Stimulated activated naive CD8-positive, alpha-beta T cell treated with anti-CD3 and anti-CD28 coated beads, Interleukin-15, Interleukin-2, amounts not matched to agents 100 ng/mL and 50 ng/mL, for 24 hours (primary cell): ENCODE data around the gene PALM.
"Not testable (repeated sequence)": the region's sequence is repeated elsewhere in the genome, so short reads cannot be mapped to it uniquely, and the experiment has no call there.

Experiments used
- H3K27ac Mint-ChIP-seq: one replicate; pipeline ENCODE4 v1.8.0; 2021; ENCODE audit warnings: mild to moderate bottlenecking, mixed read lengths
- H3K27me3 Mint-ChIP-seq: one replicate; pipeline ENCODE4 v1.8.0; 2021; ENCODE audit warnings: mixed read lengths
- H3K36me3 Mint-ChIP-seq: one replicate; pipeline ENCODE4 v1.8.0; 2021; ENCODE audit warnings: low read depth, mixed read lengths
- H3K4me1 Mint-ChIP-seq: one replicate; pipeline ENCODE4 v1.8.0; 2021; ENCODE audit warnings: low read depth, mixed read lengths
- H3K4me3 Mint-ChIP-seq: one replicate; pipeline ENCODE4 v1.8.0; 2021; ENCODE audit warnings: mild to moderate bottlenecking, mixed read lengths
- H3K9me3 Mint-ChIP-seq: one replicate; pipeline ENCODE4 v1.8.0; 2021; ENCODE audit warnings: mixed read lengths

Gene PALM

DNA sequence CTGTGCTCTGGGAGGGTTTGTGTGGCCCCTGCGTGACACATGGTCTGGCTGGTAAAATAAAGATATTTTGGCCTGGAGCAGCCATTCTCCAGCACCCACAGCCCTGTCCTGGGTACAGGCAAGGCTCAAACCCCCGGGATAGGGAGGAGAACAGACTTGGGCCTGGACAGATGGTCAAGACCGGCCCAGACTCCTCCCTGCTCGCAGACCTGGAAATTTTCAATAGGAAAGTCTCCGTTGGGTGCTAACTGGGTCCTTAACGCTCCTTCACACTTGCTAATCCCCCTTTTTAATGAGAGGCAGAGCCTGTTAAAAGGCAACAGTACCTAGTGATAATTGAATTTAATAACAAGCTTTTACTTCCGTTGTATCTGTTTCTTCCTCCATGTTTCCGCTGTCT is 2.5 kb downstream of the PALM start:
- H3K4me1 Mint-ChIP-seq: peaks cover 3% of the 10 kb centered on the region
- no peaks in the 10 kb centered on the region for H3K36me3 Mint-ChIP-seq
- H3K9me3 Mint-ChIP-seq: peaks cover 8% of the 10 kb centered on the region
- no peak overlapping the region for H3K27ac Mint-ChIP-seq
- no peak overlapping the region for H3K4me3 Mint-ChIP-seq
- peaks cover 31% of the 10 kb centered on the region for H3K27me3 Mint-ChIP-seq

DNA sequence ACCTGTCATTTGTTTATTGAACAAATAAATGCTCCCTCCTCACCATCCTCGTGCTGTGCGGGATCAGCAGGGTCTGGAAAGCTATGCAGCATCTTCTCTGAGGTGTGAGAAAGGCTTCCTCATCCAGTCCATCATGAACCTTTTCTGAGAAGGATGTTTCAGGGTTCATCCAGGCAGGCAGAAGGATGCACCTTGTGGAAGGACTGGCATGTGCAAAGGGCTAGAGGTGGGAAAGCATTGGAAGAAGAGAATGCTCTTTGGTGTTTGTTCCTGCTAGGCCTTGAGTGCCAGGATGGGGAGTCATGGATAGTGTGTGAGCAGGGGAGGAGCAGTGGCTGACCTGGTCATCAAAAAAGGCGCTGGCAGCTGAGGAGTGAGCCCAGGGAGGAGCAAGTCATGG is 6.6 kb downstream of the PALM start:
- no peak overlapping the region for H3K27ac Mint-ChIP-seq
- H3K9me3 Mint-ChIP-seq: peaks cover 8% of the 10 kb centered on the region
- H3K36me3 Mint-ChIP-seq: no peaks in the 10 kb centered on the region
- peaks cover 30% of the 10 kb centered on the region for H3K27me3 Mint-ChIP-seq
- H3K4me1 Mint-ChIP-seq: no peaks in the 10 kb centered on the region
- no peak overlapping the region for H3K4me3 Mint-ChIP-seq

DNA sequence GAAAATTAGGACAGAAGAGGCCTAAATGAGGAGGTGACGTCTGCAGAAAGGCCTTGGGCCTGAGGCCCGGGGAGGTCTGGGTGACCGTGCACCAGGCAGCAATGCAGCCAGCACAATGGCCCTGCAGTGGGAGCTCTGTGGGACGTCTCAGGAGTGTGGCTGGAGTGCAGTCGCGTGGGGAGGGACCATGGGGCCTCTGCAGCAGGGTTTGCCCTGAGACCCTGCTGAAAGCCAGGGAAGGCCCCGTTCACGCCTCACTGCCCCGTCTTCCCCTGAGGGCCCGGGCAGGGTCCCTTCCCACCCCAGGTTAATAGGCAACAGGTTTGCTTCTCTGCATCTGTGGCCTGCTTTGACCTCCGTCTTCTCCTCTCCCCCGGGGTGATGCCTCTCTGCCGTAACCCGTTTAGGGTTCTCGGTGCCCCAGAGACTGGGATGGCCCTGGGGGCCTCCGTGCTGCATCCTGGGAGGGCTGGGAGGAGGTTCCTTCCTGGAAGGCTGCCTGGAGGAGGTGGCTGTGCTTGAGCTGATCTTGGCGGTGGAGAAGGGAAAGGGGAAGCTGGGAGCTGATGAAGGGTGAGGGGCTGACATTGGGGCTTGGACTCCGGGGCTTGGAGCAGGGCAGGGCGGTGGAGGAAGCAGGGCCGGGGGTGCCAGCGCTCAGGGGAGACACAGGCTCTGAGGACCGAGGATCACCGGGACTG is 9.7 kb downstream of the PALM start:
- H3K9me3 Mint-ChIP-seq: peaks cover 8% of the 10 kb centered on the region
- no peak overlapping the region for H3K4me3 Mint-ChIP-seq
- H3K4me1 Mint-ChIP-seq: no peaks in the 10 kb centered on the region
- no peaks in the 10 kb centered on the region for H3K36me3 Mint-ChIP-seq
- H3K27me3 Mint-ChIP-seq: peaks cover 22% of the 10 kb centered on the region
- no peak overlapping the region for H3K27ac Mint-ChIP-seq

DNA sequence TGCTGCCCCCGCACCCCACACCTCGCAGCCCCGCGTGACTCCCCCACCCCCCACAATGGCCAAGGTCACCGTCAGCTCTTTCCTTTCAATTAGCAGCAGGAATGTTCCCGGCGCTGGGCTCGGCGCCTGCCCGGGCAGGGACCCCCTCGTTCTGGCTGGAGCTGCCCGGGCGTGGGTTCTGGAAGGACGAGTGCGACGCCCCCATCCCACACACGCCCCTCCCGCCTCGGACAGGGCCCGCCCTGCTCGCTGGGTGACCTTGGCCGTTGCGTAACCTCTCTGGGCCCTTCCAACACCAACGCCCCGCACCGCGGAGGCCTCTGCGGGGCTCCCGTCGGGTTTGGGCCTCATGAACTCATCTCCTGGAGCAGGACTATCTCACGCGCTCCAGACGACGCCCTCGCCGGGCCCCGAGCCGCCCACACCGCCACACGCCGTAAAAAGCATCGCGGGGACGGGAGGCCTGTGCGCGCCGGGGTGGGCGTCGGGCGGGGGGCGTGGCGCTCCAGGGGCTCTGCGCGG is 10.3 kb downstream of the PALM start:
- H3K36me3 Mint-ChIP-seq: no peaks in the 10 kb centered on the region
- no peak overlapping the region for H3K4me3 Mint-ChIP-seq
- H3K27ac Mint-ChIP-seq: no peak overlapping the region
- peaks cover 22% of the 10 kb centered on the region for H3K27me3 Mint-ChIP-seq
- no peaks in the 10 kb centered on the region for H3K4me1 Mint-ChIP-seq
- peaks cover 8% of the 10 kb centered on the region for H3K9me3 Mint-ChIP-seq

DNA sequence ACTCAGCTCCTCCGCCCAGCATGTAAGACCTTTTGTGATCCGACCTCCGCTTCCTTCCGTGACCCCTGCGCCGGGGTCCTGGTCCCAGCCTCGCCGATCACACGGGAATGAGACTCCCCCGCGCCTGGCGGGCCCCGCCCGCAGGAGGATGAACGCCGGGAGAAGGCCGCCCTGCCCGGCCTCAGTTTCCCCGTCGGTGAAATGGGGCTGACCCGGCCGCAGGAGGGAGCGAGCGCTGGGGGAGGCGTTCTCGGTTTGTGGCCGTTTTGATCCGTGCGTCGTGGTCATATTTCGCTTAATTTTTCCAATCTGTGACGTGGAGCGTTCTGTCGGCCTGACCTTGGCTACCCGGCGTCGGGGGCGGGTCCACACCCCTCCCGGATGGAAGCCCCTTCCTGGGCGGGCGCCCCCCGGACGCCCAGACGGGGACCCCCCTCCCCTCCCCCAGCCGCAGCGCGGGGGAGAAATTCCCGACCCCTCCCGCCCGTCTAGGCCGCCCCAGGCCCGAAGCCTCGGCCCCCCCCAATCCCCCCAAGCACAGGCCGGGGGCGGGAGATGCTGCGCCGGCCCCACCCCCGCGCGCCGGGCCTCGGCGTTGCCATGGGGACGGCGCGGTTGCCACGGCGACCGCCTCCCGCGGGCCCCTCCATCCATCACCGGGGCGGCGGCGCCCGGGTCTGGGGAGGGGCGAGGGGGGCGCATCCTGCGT is 11.1 kb downstream of the PALM start:
- no peaks in the 10 kb centered on the region for H3K36me3 Mint-ChIP-seq
- H3K27me3 Mint-ChIP-seq: peaks cover 22% of the 10 kb centered on the region
- H3K4me1 Mint-ChIP-seq: no peaks in the 10 kb centered on the region
- no peak overlapping the region for H3K27ac Mint-ChIP-seq
- H3K9me3 Mint-ChIP-seq: peaks cover 8% of the 10 kb centered on the region
- no peak overlapping the region for H3K4me3 Mint-ChIP-seq

DNA sequence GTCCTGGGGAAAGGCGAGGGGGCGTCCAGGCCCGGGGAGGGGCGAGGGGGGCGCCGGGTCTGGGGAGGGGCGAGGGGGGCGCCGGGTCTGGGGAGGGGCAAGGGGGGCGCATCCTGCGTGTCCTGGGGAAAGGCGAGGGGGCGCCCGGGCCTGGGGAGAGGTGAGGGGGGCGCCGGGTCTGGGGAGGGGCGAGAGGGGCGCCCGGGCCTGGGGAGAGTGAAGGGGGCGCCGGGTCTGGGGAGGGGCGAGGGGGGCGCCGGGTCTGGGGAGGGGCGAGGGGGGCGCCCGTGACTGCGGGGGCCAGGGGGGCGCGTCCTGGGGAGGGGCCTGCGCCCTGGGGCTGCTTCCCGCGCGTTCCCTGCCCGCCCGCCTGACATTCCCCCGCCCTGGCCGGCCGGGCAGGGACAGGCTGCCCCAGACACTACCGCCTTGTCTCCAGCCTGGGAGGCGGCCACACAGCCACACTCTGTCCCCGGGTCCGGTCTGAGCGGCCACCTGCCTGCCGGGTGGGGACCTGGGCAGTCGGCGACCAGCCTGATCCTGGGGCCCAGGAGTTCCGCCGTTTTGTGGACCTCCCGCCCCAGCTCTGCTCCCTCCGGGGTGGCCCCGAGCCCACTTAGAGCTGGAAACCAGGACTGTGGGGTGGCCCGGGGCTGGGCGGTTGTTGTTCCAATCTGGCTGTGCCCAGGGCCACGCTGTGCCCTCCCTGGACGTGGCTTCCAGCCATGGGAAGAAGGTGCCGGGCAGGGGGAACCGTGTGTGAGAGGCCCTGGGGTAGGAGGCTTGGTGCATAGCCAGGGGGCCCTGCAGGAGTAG is 11.8 kb downstream of the PALM start:
- H3K27me3 Mint-ChIP-seq: peaks cover 18% of the 10 kb centered on the region
- no peak overlapping the region for H3K27ac Mint-ChIP-seq
- H3K4me1 Mint-ChIP-seq: no peaks in the 10 kb centered on the region
- H3K9me3 Mint-ChIP-seq: peaks cover 4% of the 10 kb centered on the region
- no peak overlapping the region for H3K4me3 Mint-ChIP-seq
- H3K36me3 Mint-ChIP-seq: no peaks in the 10 kb centered on the region

DNA sequence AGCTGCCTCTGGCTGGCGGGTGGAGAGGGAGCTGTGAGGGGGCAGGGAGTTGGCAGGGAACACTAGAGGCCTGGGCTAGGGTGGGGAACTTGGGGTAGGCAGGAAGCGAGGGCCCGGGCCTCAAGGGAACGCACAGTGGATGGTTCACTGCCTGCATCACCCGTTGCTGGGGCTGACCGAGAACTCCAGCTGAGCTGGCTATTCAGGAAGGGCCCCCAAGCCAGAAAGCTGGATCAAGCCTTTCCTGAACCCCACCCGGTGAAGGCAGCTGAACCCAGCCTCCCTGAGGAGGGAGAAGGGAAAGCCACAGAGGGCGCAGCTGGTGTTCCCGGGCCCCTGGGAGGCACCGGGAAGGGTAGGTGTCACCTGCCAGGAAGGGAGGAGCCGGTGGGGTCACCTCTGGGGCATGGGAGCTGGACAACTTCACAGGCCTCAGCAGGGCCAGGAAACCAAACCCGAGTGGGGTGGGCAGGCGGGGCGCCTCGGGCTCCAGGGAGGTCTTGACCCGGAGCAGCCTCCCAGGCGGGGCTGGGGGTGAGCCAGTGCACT is 13.9 kb downstream of the PALM start:
- Mint-ChIP-seq H3K4me3 (no peak overlapping the region), H3K9me3 (no peaks in the 10 kb centered on the region), H3K4me1 (no peaks in the 10 kb centered on the region), H3K27me3 (peaks cover 12% of the 10 kb centered on the region), H3K27ac (no peak overlapping the region), H3K36me3 (no peaks in the 10 kb centered on the region)

DNA sequence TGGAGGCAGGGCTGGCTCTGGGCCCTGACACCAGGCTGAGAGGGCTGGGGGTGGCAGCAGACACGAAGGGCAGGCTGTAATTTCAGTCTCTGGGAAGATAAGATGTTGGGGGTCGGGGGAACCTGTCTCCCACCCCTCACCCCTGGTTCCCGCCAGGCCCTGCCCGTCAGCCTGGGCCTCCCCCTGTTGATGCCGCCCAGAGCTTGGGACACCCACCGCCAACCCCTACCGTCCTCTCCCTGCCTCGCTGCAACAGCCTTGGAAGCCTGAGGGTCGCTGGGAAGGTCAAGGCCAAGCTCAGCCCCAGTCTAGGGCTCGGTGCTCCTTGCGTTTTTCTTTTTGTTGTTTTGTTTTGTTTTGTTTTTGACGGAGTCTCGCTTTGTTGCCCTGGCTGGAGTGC is 14.5 kb downstream of the PALM start:
- Mint-ChIP-seq H3K4me1 (no peaks in the 10 kb centered on the region), H3K36me3 (no peaks in the 10 kb centered on the region), H3K9me3 (no peaks in the 10 kb centered on the region), H3K4me3 (no peak overlapping the region), H3K27me3 (peaks cover 7% of the 10 kb centered on the region), H3K27ac (no peak overlapping the region)

DNA sequence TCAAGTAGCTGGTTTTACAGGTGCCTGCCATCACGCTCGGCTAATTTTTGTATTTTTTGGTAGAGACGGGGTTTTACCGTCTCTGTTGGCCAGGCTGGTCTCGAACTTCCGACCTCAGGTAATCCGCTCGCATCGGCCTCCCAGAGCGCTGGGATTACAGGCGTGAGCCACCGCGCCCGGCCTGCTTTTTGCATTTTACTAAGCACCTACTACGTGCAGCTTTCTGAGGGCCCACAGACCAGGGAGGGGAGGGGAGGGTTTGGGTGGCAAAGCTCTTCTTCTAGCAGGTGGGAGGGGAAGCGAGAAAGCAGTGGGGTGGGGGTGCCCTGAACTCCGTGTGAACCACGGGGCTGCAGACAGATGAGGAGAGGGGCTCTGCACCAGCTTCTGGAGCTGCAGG is 15.0 kb downstream of the PALM start:
- Mint-ChIP-seq H3K27me3 (peaks cover 3% of the 10 kb centered on the region), H3K4me3 (no peak overlapping the region), H3K9me3 (no peaks in the 10 kb centered on the region), H3K4me1 (no peaks in the 10 kb centered on the region), H3K36me3 (no peaks in the 10 kb centered on the region), H3K27ac (no peak overlapping the region)

DNA sequence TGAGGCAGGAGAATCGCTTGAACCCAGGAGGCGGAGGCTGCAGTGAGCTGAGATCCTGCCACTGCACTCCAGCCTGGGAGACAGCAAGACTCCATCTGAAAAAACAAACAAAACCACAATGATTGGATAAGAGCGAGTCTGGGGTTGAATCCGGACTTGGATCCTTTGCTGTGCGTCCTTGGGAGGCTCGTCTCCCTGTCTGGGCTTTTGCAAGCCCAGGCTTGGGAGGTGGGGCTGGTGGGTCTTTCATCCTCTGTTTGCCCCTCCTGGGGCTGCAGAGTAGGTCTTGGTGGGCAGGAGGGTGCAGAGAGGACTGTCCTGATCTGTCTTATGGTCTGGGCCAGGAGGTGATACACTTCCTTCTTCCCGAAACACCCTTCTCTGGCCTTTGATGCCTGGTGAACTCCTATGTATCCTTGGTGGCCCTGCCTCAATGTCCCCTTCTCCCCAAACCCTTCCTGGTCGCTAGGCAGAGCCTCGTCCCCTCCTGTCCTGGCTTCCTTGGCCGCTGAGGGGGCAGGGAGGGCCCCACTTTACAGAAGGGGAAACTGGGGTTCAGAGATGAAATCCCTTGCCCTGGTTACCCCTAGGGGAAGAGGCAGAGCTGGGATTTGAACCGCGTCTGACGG is 16.8 kb downstream of the PALM start:
- Mint-ChIP-seq H3K36me3 (no peaks in the 10 kb centered on the region), H3K27ac (no peak overlapping the region), H3K9me3 (no peaks in the 10 kb centered on the region), H3K27me3 (peaks cover 3% of the 10 kb centered on the region), H3K4me1 (no peaks in the 10 kb centered on the region), H3K4me3 (no peak overlapping the region)

DNA sequence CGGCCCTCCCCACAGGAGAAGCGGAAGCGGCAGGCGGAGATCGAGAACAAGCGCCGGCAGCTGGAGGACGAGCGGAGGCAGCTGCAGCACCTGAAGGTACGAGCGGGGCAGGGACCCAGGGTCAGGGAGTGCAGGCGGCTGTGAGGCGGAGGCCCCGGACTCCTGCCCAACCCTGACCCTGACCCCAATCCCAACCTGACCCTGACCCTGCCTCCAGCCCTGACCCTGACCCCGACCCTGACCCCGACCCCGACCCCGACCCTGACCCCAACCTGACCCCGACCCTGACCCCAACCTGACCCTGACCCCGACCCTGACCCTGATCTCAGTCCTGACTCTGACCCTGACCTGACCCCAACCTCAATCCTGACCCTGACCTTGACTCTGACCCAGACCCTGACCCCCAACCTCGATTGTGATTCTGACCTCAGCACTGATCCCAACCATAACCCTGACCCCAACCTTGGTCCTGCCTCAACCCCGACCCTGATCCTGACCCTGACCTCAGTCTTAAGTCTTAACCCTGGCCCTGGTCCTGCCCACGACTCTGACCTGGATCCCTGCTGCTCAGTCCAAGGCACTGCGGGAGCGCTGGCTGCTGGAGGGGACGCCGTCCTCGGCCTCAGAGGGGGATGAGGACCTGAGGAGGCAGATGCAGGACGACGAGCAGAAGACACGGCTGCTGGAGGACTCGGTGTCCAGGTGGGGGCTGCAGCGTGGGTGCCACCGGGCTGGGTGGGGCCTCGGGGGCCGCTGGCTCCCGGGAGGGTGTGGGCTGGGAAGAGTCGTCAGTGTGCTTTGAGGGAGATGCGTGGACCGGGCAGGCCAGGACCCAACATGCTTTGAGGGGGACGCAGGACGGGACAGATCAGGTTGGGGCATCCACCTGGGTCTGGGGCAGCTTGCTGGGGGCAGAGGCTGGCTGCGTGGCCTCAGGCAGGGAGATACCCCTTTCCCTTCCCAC is 18.5 kb downstream of the PALM start:
- H3K9me3 Mint-ChIP-seq: no peaks in the 10 kb centered on the region
- H3K27me3 Mint-ChIP-seq: no peaks in the 10 kb centered on the region
- H3K4me3 Mint-ChIP-seq: no peak overlapping the region
- no peak overlapping the region for H3K27ac Mint-ChIP-seq
- no peaks in the 10 kb centered on the region for H3K36me3 Mint-ChIP-seq
- no peaks in the 10 kb centered on the region for H3K4me1 Mint-ChIP-seq

DNA sequence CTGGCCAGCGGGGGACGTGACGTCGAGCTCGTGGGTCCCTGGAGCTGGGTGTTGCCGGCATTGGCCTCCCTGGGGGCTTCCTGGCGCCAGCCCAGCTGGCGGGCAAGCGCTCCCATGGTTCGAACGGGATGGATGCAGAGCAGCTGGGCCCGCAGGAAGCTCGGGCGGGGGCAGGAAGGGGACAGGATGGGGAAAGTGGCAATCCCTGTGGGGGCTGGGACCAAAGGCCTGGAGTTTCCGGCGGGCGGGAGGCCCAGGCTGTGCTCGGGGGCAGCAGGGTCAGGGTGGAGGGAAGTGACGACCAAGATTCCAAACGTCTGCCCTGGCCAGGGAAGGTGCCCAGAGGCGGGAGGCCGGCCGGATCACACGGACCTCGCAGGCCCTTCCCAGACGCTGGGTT is 19.3 kb downstream of the PALM start:
- H3K27ac Mint-ChIP-seq: no peak overlapping the region
- no peak overlapping the region for H3K4me3 Mint-ChIP-seq
- peaks cover under 1% of the 10 kb centered on the region for H3K4me1 Mint-ChIP-seq
- H3K27me3 Mint-ChIP-seq: no peaks in the 10 kb centered on the region
- H3K9me3 Mint-ChIP-seq: no peaks in the 10 kb centered on the region
- H3K36me3 Mint-ChIP-seq: no peaks in the 10 kb centered on the region

DNA sequence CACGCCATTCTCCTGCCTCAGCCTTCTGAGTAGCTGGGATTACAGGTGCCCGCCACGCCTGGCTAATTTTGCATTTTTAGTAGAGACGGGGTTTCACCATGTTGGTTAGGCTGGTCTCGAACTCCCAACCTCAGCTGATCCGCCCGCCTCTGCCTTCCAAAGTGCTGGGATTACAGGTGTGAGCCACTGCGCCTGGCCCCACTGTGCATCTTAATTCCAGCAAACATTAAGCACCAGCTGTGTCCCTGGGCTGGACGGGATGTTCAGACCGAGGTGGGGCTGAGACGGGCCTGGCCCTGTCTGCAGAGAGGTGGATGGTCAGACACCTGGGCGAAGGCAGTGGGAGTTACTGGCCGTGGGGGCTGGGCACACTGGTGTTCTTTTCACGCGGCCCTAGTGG is 20.8 kb downstream of the PALM start:
- H3K4me1 Mint-ChIP-seq, H3K27ac Mint-ChIP-seq, H3K9me3 Mint-ChIP-seq, H3K27me3 Mint-ChIP-seq, H3K4me3 Mint-ChIP-seq, H3K36me3 Mint-ChIP-seq: not testable (repeated sequence)
